GM12878 (cell line): ENCODE results near the gene POLN. TPM values are rescaled to one million over a fixed set of nuclear protein-coding genes. Genes with fewer than 3 reads are reported as not detected.

Experiments
- ATAC-seq: fragments of 200-7000 bp; cut with Tn5 transposase; 3 replicates; pipeline ENCODE4 v1.9.1; 2020; ENCODE audit warnings: mild to moderate bottlenecking, moderate library complexity
- BruUV-seq: library from RNA; stranded (reverse); fragments of 400-500 nt; replicated peaks from 2 replicates; lab custom pipeline; 2021; lab: Mats Ljungman, UMichigan
- CTCF ChIA-PET: fragments of 300-600 bp; sonication (Branson Sonifier 250); formaldehyde crosslinking; extraction: SDS; loops from one replicate; lab custom pipeline; 2021; ENCODE audit warnings: inconsistent platforms; lab: Yijun Ruan, JAX
- POLR2A ChIA-PET: fragments of 350-600 bp; formaldehyde crosslinking; extraction: SDS; loops from one replicate; lab custom pipeline; 2021; ENCODE audit warnings: inconsistent platforms; lab: Charles Lee
- RAD21 ChIA-PET: fragments of 300-600 bp; sonication (Branson Sonifier 250); formaldehyde crosslinking; loops from one replicate; lab custom pipeline; 2023; ENCODE audit warnings: antibody characterized with exemption; ENCODE audit not compliant: unreplicated experiment; lab: Charles Lee
- SMC1A ChIA-PET: fragments of 300-600 bp; sonication (Branson Sonifier 250); formaldehyde crosslinking; loops from one replicate; lab custom pipeline; 2023; ENCODE audit not compliant: unreplicated experiment, uncharacterized antibody; lab: Charles Lee
- DNase-seq: peaks from one replicate; pipeline ENCODE4 v3.0.0-alpha.2; 2011; ENCODE audit warnings: low read depth, low spot score
- FAIRE-seq: peaks from 3 replicates; lab custom pipeline; 2011; peaks lifted over from hg19 to GRCh38; lab: Jason Lieb, UNC
- H2AFZ ChIP-seq: 2 replicates; pipeline ENCODE4 v1.6.0; 2011; ENCODE audit warnings: low read depth, low read length, control low read depth; ENCODE audit not compliant: control insufficient read depth
- H3K27ac ChIP-seq: 2 replicates; pipeline ENCODE4 v1.5.1; 2011; ENCODE audit warnings: control low read depth; ENCODE audit not compliant: control insufficient read depth, insufficient read depth
- H3K27me3 ChIP-seq, 2 experiments: replicated peaks in 1 of 2; 2 replicates each; pipeline versions ENCODE4 v1.6.0 to v1.6.1; 2011; ENCODE audit warnings: low read length in 1 of 2; ENCODE audit not compliant: control insufficient read depth in 2 of 2, insufficient read depth in 2 of 2
- H3K36me3 ChIP-seq, 2 experiments: 2 replicates each; pipeline ENCODE4 v1.5.1; 2011; ENCODE audit warnings: low read length in 1 of 2; ENCODE audit not compliant: control insufficient read depth in 2 of 2, insufficient read depth in 2 of 2
- H3K4me1 ChIP-seq: 2 replicates; pipeline ENCODE4 v1.6.1; 2011; ENCODE audit warnings: mild to moderate bottlenecking, low read length, moderate library complexity, mixed read lengths; ENCODE audit not compliant: control insufficient read depth, insufficient read depth
- H3K4me2 ChIP-seq: 2 replicates; pipeline ENCODE4 v1.6.0; 2011; ENCODE audit warnings: control low read depth; ENCODE audit not compliant: control insufficient read depth, insufficient read depth
- H3K4me3 ChIP-seq: fragments of 200-600 bp; sonication (generic); 2 replicates; pipeline ENCODE4 v1.5.1; 2016
- H3K79me2 ChIP-seq: 2 replicates; pipeline ENCODE4 v1.6.0; 2011; ENCODE audit warnings: low read length; ENCODE audit not compliant: control insufficient read depth, insufficient read depth
- H3K9ac ChIP-seq: 2 replicates; pipeline ENCODE4 v1.8.0; 2011; ENCODE audit warnings: low read length, control low read depth, mixed read lengths; ENCODE audit not compliant: control insufficient read depth, insufficient read depth
- H3K9me3 ChIP-seq: replicated peaks from 3 replicates; pipeline ENCODE4 v1.5.1; 2011; ENCODE audit warnings: mild to moderate bottlenecking, low read length; ENCODE audit not compliant: control insufficient read depth, insufficient read depth
- H4K20me1 ChIP-seq: 2 replicates; pipeline ENCODE4 v1.6.0; 2011; ENCODE audit not compliant: control insufficient read depth, insufficient read depth
- CTCF ChIP-seq, 3 experiments: IDR thresholded peaks in 2 of 3; conservative IDR thresholded peaks in 1 of 3; 2 replicates each; pipeline ENCODE4 v1.5.1; 2011; ENCODE audit warnings: low read depth in 3 of 3, low read length in 3 of 3, mild to moderate bottlenecking in 3 of 3, control low read depth in 2 of 3, moderate library complexity in 2 of 3, inconsistent platforms in 1 of 3, mixed read lengths in 1 of 3; ENCODE audit not compliant: control insufficient read depth in 2 of 3, insufficient read depth in 1 of 3; ENCODE audit errors: extremely low read depth in 1 of 3
- WGBS: methylation state at CpG from one replicate; pipeline ENCODE4 v1.1.6; 2016; ENCODE audit warnings: low lambda C conversion rate; ENCODE audit not compliant: insufficient replicate concordance, insufficient coverage; ENCODE audit errors: missing lambda C conversion rate; 5-methylcytosine and 5-hydroxymethylcytosine counted together
- in situ Hi-C: fragments of 300-500 bp; cut with MboI; formaldehyde crosslinking; loops from 9 replicates; pipeline ENCODE4 v1.14.3; 2018; ENCODE audit warnings: mixed read lengths
- intact Hi-C: fragments of 100-400 bp; cut with micrococcal nuclease; formaldehyde crosslinking; loops from one replicate; pipeline ENCODE4 v1.14.2; 2022; ENCODE audit not compliant: unreplicated experiment
- polyA plus RNA-seq, 11 experiments: library from polyadenylated mRNA; depleted of rRNA in 4 of 11; unstranded in 6 of 11; stranded (reverse) in 5 of 11; fragments of >200 nt; fragmentation: Nextera tagmentation in 4 of 11; fragmentation: Illumina TruSeq in 1 of 11; extraction: Ambion mirVana in 4 of 11; extraction: Trizol in 1 of 11; gene quantifications; 1 replicate in 1 of 11; 2 replicates in 10 of 11; pipeline versions ENCODE4 v1.2.1 to v1.2.3, GENCODE V29; 2011 to 2016; ENCODE audit warnings: inconsistent platforms in 2 of 11, missing spikeins in 2 of 11, low read depth in 1 of 11
- total RNA-seq, 4 experiments: library from RNA; depleted of rRNA in 3 of 4; stranded (reverse); fragments of >200 nt in 3 of 4; fragmentation: Illumina TruSeq in 1 of 4; extraction: Trizol in 1 of 4; gene quantifications; 2 replicates each; pipeline versions ENCODE4 v1.2.1 to v1.2.3, GENCODE V29; 2013 to 2021
- TF ChIP-seq, protein P1 (sequence below): IDR thresholded peaks from 2 replicates; pipeline ENCODE4 v1.6.1; 2011; ENCODE audit warnings: low read depth, low read length, improper control_type of control experiment, borderline replicate concordance
- TF ChIP-seq, protein P2 (sequence below): fragments of 450-650 bp; formaldehyde crosslinking; IDR thresholded peaks from 2 replicates; pipeline ENCODE4 v1.4.0; 2022; ENCODE audit warnings: mild to moderate bottlenecking, moderate library complexity

The POLN gene
- total and polyA plus RNA-seq, 10 of the 15 experiments (the other 5 are each of a cell fraction or from before 2014, with no cell fraction given), result 0.09 to 2.0 (median 0.95) TPM; not detected in 1

DNA sequence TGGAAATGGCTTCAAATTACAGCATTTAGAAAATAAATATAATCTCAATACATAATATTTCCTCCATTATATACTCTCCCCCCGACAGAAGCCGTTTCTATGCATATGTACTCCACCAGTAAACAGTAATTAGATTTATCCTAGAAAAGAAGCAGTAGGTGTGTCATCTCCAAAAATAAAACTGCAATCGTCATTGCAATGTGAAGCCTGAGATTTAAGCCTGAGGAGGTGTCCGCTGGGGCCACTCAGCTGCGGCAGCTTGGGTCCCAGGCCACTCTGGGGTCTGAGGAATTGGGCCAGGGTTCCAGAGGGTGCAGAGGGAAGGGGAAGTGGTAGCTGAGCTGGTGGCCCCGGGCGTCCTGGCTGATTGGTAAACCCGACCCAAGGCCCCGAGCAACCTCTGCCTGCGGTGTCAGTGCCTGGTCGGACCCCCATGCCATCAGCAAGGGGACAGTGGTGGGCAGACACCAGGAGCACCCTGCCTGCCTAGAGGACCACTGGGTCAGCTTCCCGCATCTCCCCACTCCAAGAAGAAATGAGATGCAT is 27.8 kb upstream of the POLN start:
- in situ Hi-C loops, result no loop called here
- BruUV-seq, result no TSS peak
- POLR2A ChIA-PET, result no interaction called here
- DNase-seq, result no peak
- Histone ChIP-seq H3K4me2 (no peak overlapping the region), H3K79me2 (no peaks in the 10 kb centered on the region), H4K20me1 (no peaks in the 10 kb centered on the region), H3K27me3 (no peaks in the 10 kb centered on the region), H3K27ac (no peak overlapping the region), H3K36me3 (no peaks in the 10 kb centered on the region), H3K4me3 (no peak overlapping the region), H3K9me3 (no peaks in the 10 kb centered on the region), H2AFZ (no peak overlapping the region), H3K9ac (no peak overlapping the region), H3K4me1 (no peaks in the 10 kb centered on the region)
- SMC1A ChIA-PET, result no interaction called here
- WGBS, result 24% methylated on average over 12 of the region's 12 CpGs
- no peak for FAIRE-seq
- intact Hi-C loops, result loop anchor here (10.0 kb wide), 1 partner anchor 805 kb away; the partner anchor contains the start of genes HTT and HTT-AS
- no peak for ATAC-seq
- RAD21 ChIA-PET, result no interaction called here
- CTCF ChIA-PET, result no interaction called here
- no peak for TF ChIP-seq CTCF (IDR thresholded peaks at IDR 0.05 in 2 of 3, conservative IDR thresholded peaks at IDR 0.05 in 1 of 3; ENCODE audit: control insufficient read depth in 2 of 3, extremely low read depth in 1 of 3, insufficient read depth in 1 of 3, low read depth in 3 of 3, low read length in 3 of 3)
- TF ChIP-seq, protein P1, sequence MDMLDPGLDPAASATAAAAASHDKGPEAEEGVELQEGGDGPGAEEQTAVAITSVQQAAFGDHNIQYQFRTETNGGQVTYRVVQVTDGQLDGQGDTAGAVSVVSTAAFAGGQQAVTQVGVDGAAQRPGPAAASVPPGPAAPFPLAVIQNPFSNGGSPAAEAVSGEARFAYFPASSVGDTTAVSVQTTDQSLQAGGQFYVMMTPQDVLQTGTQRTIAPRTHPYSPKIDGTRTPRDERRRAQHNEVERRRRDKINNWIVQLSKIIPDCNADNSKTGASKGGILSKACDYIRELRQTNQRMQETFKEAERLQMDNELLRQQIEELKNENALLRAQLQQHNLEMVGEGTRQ, result no peak
- TF ChIP-seq, protein P2, sequence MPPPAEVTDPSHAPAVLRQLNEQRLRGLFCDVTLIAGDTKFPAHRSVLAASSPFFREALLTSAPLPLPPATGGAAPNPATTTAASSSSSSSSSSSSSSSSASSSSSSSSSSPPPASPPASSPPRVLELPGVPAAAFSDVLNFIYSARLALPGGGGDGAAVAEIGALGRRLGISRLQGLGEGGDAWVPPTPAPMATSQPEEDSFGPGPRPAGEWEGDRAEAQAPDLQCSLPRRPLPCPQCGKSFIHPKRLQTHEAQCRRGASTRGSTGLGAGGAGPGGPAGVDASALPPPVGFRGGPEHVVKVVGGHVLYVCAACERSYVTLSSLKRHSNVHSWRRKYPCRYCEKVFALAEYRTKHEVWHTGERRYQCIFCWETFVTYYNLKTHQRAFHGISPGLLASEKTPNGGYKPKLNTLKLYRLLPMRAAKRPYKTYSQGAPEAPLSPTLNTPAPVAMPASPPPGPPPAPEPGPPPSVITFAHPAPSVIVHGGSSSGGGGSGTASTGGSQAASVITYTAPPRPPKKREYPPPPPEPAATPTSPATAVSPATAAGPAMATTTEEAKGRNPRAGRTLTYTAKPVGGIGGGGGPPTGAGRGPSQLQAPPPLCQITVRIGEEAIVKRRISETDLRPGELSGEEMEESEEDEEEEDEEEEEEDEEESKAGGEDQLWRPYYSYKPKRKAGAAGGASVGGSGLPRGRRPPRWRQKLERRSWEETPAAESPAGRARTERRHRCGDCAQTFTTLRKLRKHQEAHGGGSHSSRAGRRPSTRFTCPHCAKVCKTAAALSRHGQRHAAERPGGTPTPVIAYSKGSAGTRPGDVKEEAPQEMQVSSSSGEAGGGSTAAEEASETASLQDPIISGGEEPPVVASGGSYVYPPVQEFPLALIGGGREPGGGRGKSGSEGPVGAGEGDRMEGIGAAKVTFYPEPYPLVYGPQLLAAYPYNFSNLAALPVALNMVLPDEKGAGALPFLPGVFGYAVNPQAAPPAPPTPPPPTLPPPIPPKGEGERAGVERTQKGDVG, result no peak
